Stimulated activated CD4-positive, alpha-beta T cell treated with anti-CD3 and anti-CD28 coated beads, Interleukin-2, amount 100 ng/mL, for 4 hours (primary cell): ENCODE results near the gene MECR.
"Not testable (repeated sequence)": the region's sequence is repeated elsewhere in the genome, so short reads cannot be mapped to it uniquely, and the experiment has no call there.

ENCODE experiments used
- DNase-seq: peaks from one replicate; pipeline ENCODE4 v3.0.0-alpha.2; 2020; ENCODE audit warnings: low read depth

The MECR gene

GRCh38 chr1:29235955-29236711, 5.4 kb upstream of the MECR start, which contains the start of gene PTPRU:
Gene PTPRU, plus strand, starts transcription at chr1:29236522. Its CDS starts 123 bp downstream, at chr1:29236645.
- peak; percentile 70 for DNase-seq

GRCh38 chr1:29234881-29235280, 4.1 kb upstream of the MECR start:
- not testable (repeated sequence) for DNase-seq

- no peak for DNase-seq
Measured at GRCh38 chr1:29234471-29234870, 3.7 kb upstream of the MECR start.

GRCh38 chr1:29233693-29234092, 3.0 kb upstream of the MECR start:
- DNase-seq: no peak

GRCh38 chr1:29232387-29232786, 1.7 kb upstream of the MECR start:
- DNase-seq: no peak

- no peak for DNase-seq
Measured at GRCh38 chr1:29230204-29230552, 556 bp downstream of the MECR start.

GRCh38 chr1:29227511-29227910, 3.2 kb downstream of the MECR start:
- no peak for DNase-seq

GRCh38 chr1:29225361-29225760, 5.4 kb downstream of the MECR start:
- no peak for DNase-seq

GRCh38 chr1:29224356-29224837, 6.3 kb downstream of the MECR start:
- no peak for DNase-seq

GRCh38 chr1:29223521-29223920, 7.2 kb downstream of the MECR start:
- DNase-seq: no peak

GRCh38 chr1:29222686-29223085, 8.0 kb downstream of the MECR start:
- no peak for DNase-seq

GRCh38 chr1:29222260-29222659, 8.5 kb downstream of the MECR start:
- not testable (repeated sequence) for DNase-seq

- no peak for DNase-seq
Measured at GRCh38 chr1:29221296-29221695, 9.4 kb downstream of the MECR start.

GRCh38 chr1:29218223-29218622, 12.5 kb downstream of the MECR start:
- no peak for DNase-seq

- DNase-seq: no peak
Measured at GRCh38 chr1:29217633-29218032, 13.1 kb downstream of the MECR start.

- DNase-seq: no peak
Measured at GRCh38 chr1:29213055-29213454, 17.7 kb downstream of the MECR start.

- no peak for DNase-seq
Measured at GRCh38 chr1:29211086-29212030, 19.4 kb downstream of the MECR start.

GRCh38 chr1:29210278-29211085, 20.3 kb downstream of the MECR start:
- DNase-seq: no peak

GRCh38 chr1:29209173-29209572, 21.6 kb downstream of the MECR start:
- DNase-seq: no peak

- no peak for DNase-seq
Measured at GRCh38 chr1:29208442-29208841, 22.3 kb downstream of the MECR start.

- peak; percentile 78 for DNase-seq
Measured at GRCh38 chr1:29202584-29203340, 28.0 kb downstream of the MECR start.
